Measurements from ENCODE around the gene C2orf15. TPM values are rescaled to one million over a fixed set of nuclear protein-coding genes. Genes with fewer than 3 reads are reported as not detected.
"Not testable (repeated sequence)": the region's sequence is repeated elsewhere in the genome, so short reads cannot be mapped to it uniquely, and the experiment has no call there.

C2orf15 gene
- total RNA-seq, result 0.22 TPM
- long read RNA-seq, partial matches to known transcripts, result 1 of 1 reads
- long read RNA-seq, other reads (novel, unspliced or antisense), result 0 of 1 reads

DNA sequence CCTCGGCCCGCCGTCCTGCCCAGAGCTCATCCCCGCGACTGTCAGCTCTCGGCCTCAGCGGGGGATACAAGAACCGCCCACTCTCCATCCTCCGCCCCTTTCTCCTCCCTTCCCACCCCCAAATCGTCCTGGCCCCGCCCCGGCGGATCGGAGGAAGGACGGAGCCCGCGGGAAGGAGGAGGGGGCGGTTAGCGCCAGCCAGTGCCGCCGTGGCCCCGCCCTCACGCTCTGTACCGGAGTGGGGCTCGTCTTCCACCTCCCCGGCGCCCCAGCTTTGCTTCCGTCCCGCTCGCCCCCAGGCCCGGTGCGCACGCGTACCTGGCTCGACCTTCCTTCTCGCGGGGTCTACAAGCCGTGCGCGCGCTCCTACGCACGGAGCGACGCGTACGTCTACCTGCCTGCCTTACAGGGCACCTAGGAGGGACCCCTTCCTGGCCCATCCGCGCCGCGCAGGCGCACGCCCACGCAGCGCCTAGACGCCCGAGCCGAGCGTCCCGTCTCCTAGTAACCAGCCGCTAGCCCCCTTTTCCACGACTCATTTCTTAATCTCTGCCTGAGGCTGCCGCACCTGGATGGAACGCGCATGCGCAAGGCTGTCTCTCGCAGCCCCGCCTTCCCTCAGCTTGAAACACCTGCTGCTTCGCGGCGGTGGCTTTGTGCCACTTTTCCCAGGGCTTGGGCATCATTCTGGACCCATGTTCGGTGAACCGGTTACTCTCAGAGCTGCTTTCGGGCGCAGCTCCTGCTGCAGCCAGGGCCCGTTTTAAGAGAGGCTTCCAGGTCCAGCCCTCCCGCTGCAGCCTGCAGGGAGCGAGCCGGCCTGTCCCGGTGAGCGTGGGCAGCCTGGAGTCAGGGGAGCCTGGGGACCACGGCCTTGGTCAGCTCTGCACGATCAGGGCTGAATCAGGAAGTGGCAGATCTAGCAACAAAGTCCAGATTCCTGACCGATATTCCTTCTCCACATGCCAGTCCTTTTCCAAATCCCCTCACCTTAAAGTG, at the start of gene C2orf15:
C2orf15 (plus strand) TSS at position 598 of the 999 bp plus-strand sequence. CDS start 8,852 bp downstream, outside the sequence.
- DNase-seq (peak; percentile 96), ATAC-seq (ENCODE audit: poor library complexity) (peak; percentile 99)
- intact Hi-C loops (cut with DNase I), result no loop called here

DNA sequence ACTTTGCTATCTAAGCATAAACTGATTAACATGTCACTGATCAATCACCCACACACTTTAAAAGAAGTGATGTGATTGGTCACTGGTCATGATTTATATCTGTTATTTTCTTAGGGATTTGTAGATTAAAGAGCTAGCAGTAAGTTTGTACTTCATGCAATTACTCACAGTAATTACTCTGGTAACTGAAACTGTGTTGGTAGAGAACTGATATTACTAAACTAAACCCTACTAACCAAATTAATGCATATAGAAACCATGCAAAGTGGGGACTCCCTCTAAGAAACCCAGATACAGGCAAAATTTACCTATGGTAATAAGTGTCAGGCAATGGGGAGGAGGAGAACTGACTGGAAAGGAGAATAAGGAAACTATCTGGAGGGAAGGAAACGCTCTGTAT, 44.8 kb upstream of the C2orf15 start:
- intact Hi-C loops (cut with DNase I), result no loop called here
- no peak for DNase-seq
- ATAC-seq (ENCODE audit: poor library complexity), result no peak

DNA sequence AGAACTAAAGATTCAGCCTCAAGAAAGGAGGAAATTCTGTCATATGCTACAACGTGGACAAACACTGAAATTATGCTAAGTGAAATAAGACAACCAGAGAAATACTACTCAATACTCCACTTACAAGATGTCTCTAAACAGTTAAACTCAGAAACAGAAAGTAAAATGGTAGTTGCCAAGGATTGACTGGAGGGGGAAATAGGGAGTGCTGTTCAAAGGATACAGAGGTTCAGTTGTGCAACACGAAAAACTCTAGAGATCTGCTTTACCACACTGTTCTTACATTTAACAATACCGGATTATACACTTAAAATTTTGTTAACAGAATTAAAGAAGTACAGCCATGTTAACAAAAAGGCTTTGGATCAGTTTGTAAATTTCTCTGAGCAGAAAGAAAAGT, 39.8 kb upstream of the C2orf15 start:
- ATAC-seq (ENCODE audit: poor library complexity) (peak; percentile 69), DNase-seq (no peak)
- intact Hi-C loops (cut with DNase I), result no loop called here

- intact Hi-C loops (cut with DNase I), result no loop called here
- no peak for DNase-seq
- no peak for ATAC-seq (ENCODE audit: poor library complexity)
These were observed 37.5 kb upstream of the C2orf15 start for GRCh38 chr2:99104006-99104405.

DNA sequence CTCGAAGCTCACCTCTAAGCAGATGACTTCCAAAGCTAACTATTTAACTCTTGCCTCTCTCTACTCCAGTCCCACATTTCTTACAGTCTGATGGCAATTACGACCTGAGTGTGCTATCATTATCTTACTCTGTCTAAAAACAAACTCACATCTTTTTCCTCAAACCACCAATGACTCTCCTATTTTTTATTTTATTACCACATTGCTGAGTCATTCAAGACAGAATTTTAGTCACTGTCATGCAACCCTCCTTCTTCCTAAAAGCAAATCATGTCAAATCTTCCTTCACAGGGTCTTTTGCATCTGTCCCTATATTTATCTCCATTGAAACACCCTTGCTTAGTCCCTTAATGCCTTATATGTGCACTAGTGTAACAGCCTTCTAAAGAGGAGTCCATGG, 34.6 kb upstream of the C2orf15 start:
- ATAC-seq (ENCODE audit: poor library complexity) (no peak), DNase-seq (no peak)
- intact Hi-C loops (cut with DNase I), result no loop called here

- DNase-seq (no peak), ATAC-seq (ENCODE audit: poor library complexity) (no peak)
- intact Hi-C loops (cut with DNase I), result no loop called here
These were observed 30.3 kb upstream of the C2orf15 start for GRCh38 chr2:99111236-99111635.

GRCh38 chr2:99111945-99112344, 29.6 kb upstream of the C2orf15 start:
- DNase-seq (no peak), ATAC-seq (ENCODE audit: poor library complexity) (no peak)
- intact Hi-C loops (cut with DNase I), result no loop called here

GRCh38 chr2:99112617-99113016, 28.9 kb upstream of the C2orf15 start:
- intact Hi-C loops (cut with DNase I), result no loop called here
- DNase-seq (no peak), ATAC-seq (ENCODE audit: poor library complexity) (no peak)

DNA sequence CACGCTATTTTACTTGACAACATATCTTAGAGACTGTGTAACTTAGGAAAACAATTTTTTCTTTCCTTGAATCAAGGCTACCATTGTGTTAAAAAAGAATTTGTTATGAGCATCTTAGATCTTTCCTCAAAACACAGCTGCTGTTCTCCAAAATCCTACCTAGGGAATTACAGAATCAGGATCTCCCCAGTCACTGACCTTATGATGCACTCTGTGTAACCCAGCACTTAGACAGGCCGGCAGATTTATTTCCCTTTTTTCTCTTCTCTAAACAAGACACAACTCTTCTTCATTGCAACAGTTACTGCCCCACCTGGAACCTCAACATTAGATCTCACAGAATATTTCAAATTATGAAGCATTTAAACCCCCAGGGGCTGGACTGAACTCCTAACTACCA, 13.5 kb upstream of the C2orf15 start:
- intact Hi-C loops (cut with DNase I), result no loop called here
- no peak for ATAC-seq (ENCODE audit: poor library complexity)
- DNase-seq, result no peak

DNA sequence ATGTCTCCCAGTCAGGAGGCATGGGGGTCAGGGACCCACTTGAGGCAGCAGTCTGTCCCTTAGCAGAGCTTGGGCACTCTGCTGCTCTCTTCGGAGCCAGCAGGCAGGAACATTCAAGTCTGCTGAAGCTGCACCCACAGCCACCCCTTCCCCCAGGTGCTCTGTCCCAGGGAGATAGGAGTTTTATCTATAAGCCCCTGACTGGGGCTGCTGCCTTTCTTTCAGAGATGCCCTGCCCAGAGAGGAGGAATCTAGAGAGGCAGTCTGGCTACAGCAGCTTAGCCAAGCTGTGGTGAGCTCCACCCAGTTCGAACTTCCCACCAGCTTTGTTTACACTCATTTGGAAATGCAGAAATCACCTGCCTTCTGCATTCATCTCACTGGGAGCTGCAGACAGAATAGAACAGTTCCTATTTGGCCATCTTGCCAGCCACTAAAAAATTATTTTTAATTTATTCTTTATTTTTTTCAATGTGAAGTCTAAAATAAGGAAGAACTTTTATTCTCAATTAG, 6.4 kb upstream of the C2orf15 start:
- DNase-seq; ATAC-seq (ENCODE audit: poor library complexity); intact Hi-C loops (cut with DNase I): not testable (repeated sequence)

DNA sequence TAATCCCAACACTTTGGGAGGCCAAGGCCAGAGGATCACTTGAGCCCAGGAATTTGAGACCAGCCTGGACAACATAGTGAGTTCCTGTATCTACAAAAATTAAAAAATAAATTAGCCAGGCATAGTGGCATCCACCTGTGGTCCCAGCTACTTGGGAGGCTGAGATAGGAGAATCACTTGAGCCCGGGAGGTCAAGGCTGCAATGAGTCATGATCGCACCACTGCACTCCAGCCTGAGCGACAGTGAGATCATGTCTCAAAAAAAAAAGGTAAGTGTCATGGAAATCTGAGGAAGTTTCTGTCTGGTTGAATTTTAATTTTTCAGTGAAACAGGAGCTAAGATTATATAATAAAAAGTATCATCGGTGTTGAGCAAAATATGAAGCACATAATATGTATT, 2.5 kb upstream of the C2orf15 start:
- intact Hi-C loops (cut with DNase I), result no loop called here
- no peak for DNase-seq
- ATAC-seq (ENCODE audit: poor library complexity), result no peak

DNA sequence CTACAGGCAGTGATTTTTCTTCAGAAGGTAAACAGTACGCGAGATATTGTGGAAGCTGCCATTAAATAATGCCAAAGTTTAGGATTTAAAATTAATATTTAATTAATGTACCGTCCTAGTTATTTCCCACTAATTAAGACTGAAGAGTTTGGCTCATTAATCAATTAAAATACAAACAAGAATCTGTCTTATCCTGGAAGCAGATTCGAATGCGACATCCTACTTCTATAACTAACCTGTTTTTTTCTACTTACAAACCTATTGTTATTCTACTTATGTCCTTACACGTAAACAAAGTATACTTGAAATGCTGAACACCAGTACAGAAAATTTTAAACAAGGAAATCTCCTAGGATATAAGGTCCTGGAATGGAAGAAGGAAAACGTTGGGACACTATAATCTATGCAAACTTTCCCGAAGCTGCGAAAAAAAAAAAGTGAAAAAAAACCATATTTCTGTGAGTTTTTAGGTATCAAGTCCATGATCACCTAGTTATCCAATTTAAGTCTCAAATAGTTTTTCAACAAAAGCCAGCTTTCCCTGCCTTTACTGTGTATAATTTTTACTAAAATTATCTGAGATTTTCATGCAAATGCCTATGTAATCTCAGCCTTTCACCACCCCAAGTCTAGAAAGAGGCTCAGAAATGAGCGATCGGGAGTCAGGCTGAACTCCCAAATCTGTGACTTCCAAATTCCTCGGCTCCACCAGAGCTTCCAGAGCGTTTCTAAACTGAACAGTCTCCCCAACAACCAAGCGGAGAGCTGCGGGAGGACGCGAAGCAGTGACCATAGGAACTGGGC, 1.2 kb upstream of the C2orf15 start:
- intact Hi-C loops (cut with DNase I), result no loop called here
- DNase-seq, result no peak
- no peak for ATAC-seq (ENCODE audit: poor library complexity)

DNA sequence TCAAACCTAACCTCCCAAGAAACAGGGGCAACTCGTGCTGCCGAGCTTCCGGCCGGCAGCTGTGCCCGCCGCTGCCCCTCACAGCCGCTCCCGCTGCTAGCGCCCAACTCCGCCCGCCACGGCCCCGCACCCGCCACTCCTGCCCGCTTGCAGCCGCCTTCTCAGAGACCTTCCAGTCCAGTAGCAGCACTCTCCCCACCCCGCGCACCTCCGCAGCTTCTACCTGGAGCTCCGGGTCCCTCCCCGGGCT, 722 bp upstream of the C2orf15 start:
- intact Hi-C loops (cut with DNase I), result no loop called here
- DNase-seq (no peak), ATAC-seq (ENCODE audit: poor library complexity) (peak; percentile 68)

DNA sequence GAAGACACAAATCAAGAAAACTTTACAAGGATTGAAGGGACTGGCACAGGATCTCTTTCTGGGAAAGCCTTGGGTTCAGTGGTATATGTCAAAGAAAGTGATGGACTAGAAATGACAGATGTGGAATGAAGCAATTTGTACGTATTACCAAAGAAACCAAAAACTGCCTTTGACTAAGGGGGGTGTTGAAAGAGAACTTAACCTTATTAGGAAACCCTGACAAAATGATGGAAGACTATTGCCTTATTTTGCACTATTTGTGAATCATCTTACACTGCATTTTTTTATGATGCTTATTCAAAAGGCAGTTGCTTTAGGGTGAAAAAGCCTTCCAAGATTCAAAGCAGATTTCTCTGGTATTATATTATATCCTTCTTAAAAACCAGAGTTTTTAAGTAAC, 9.2 kb downstream of the C2orf15 start:
- ATAC-seq (ENCODE audit: poor library complexity) (no peak), DNase-seq (no peak)
- intact Hi-C loops (cut with DNase I), result no loop called here

GRCh38 chr2:99152199-99152895, 10.8 kb downstream of the C2orf15 start:
- ATAC-seq (ENCODE audit: poor library complexity) (no peak), DNase-seq (no peak)
- intact Hi-C loops (cut with DNase I), result no loop called here

GRCh38 chr2:99153921-99154604, 12.6 kb downstream of the C2orf15 start:
- DNase-seq, result no peak
- ATAC-seq (ENCODE audit: poor library complexity), result no peak
- intact Hi-C loops (cut with DNase I), result no loop called here

DNA sequence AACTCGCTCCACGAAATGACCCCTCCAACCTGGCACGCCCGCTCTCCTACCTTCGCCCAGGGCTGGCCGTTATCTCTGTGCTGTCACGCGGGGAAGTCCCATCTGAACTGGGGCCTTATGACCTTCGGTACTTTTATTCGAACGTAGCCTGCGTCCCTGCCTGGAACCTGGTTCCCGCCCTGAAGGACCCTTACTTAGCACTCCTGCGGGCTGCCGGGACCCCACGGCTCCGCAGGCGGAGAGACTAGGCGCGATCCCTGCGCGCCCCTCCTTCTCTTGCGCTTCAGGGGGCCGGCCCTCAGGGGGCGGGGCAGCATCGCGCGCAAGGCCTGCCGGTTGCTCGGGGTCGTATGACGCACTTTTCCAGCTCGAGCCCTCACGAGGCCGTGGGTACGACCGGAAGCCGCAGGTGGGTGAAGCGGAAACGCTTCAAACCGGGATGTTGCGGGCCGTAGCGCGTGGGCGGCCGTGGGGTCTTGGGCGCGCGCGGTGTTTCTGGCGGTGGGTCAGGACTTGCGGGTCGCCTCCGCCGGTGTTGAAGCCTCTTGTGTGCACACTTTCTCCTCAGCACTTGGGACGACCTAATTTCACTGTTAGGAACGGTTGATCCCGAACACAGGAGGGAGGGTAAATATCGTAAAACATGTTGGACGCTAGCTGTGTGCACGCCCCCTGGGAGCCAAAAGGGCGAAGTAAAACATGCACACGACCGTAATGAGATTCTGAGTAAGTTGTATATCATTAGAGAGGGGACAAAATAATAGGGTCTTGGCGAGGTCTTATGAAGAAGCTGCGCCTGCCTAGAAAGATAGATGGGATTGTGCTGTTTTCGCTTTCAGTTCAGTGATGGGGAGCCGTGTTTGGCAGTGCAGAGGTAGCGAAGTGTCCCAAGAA, 13.4 kb downstream of the C2orf15 start, which contains the start of the genes LIPT1 and TSGA10:
LIPT1 (plus strand) TSS at position 325 of the 894 bp plus-strand sequence. CDS start 6,991 bp downstream, outside the sequence.
TSGA10 (minus strand) TSS at position 300 of the 894 bp plus-strand sequence. CDS start 45,503 bp downstream, outside the sequence.
- ATAC-seq (ENCODE audit: poor library complexity) (peak; percentile 99), DNase-seq (peak; percentile 95)
- intact Hi-C loops (cut with DNase I), result no loop called here

Data from Right ventricle myocardium superior (tissue), 1 donor.